TTC549 (cell line): Measurements from ENCODE around the gene LYRM4.

Source experiments
- FAIRE-seq: peaks from 2 replicates; lab custom pipeline; 2012; peaks lifted over from hg19 to GRCh38; lab: Jason Lieb, UNC

Gene LYRM4

GRCh38 chr6:5279891-5280338 is 19.2 kb upstream of the LYRM4 start:
- no peak for FAIRE-seq

GRCh38 chr6:5278565-5279120 is 17.9 kb upstream of the LYRM4 start:
- no peak for FAIRE-seq

GRCh38 chr6:5278047-5278446 is 17.3 kb upstream of the LYRM4 start:
- no peak for FAIRE-seq

GRCh38 chr6:5277589-5277988 is 16.8 kb upstream of the LYRM4 start:
- no peak for FAIRE-seq

- no peak for FAIRE-seq
Measured at GRCh38 chr6:5276581-5276980, 15.8 kb upstream of the LYRM4 start.

GRCh38 chr6:5275497-5275896 is 14.7 kb upstream of the LYRM4 start:
- no peak for FAIRE-seq

GRCh38 chr6:5274231-5274630 is 13.5 kb upstream of the LYRM4 start:
- FAIRE-seq: no peak

GRCh38 chr6:5271926-5272325 is 11.2 kb upstream of the LYRM4 start:
- no peak for FAIRE-seq

- FAIRE-seq: no peak
Measured at GRCh38 chr6:5270093-5270680, 9.4 kb upstream of the LYRM4 start.

- no peak for FAIRE-seq
Measured at GRCh38 chr6:5266423-5266822, 5.7 kb upstream of the LYRM4 start.

- no peak for FAIRE-seq
Measured at GRCh38 chr6:5261545-5262109, 877 bp upstream of the LYRM4 start.

GRCh38 chr6:5260111-5260620 is 584 bp downstream of the LYRM4 start:
- no peak for FAIRE-seq

GRCh38 chr6:5259428-5259827 is 1.3 kb downstream of the LYRM4 start:
- no peak for FAIRE-seq

- no peak for FAIRE-seq
Measured at GRCh38 chr6:5257400-5257799, 3.4 kb downstream of the LYRM4 start.

GRCh38 chr6:5256952-5257351 is 3.8 kb downstream of the LYRM4 start:
- no peak for FAIRE-seq

GRCh38 chr6:5250911-5251310 is 9.8 kb downstream of the LYRM4 start:
- FAIRE-seq: no peak

GRCh38 chr6:5250451-5250850 is 10.3 kb downstream of the LYRM4 start:
- no peak for FAIRE-seq

- no peak for FAIRE-seq
Measured at GRCh38 chr6:5249451-5250122, 11.2 kb downstream of the LYRM4 start.

GRCh38 chr6:5248302-5249098 is 12.2 kb downstream of the LYRM4 start:
- no peak for FAIRE-seq

GRCh38 chr6:5247201-5247600 is 13.5 kb downstream of the LYRM4 start:
- no peak for FAIRE-seq

GRCh38 chr6:5246141-5247097 is 14.3 kb downstream of the LYRM4 start:
- no peak for FAIRE-seq
